H1 (cell line): Measurements from ENCODE around the gene NEURL1. TPM values are rescaled to one million over a fixed set of nuclear protein-coding genes. Genes with fewer than 3 reads are reported as not detected.

Experiments
- CTCF ChIA-PET: fragments of 300-600 bp; sonication (Branson Sonifier 250); formaldehyde crosslinking; loops from one replicate; lab custom pipeline; 2021; ENCODE audit not compliant: partially characterized antibody; lab: Charles Lee
- POLR2A ChIA-PET: fragments of 300-600 bp; sonication (Branson Sonifier 250); formaldehyde crosslinking; loops from one replicate; lab custom pipeline; 2021; ENCODE audit warnings: inconsistent platforms; ENCODE audit not compliant: partially characterized antibody; lab: Charles Lee
- DNase-seq, 2 experiments: peaks; one replicate each; pipeline versions ENCODE4 v3.0.0 to v3.0.0-alpha.2; 2010 to 2022; ENCODE audit warnings: low spot score in 2 of 2, low read depth in 1 of 2, mixed read lengths in 1 of 2
- FAIRE-seq: peaks from 2 replicates; lab custom pipeline; 2011; peaks lifted over from hg19 to GRCh38; lab: Jason Lieb, UNC
- H2AFZ ChIP-seq: 2 replicates; pipeline ENCODE4 v1.8.1; 2012; ENCODE audit warnings: low read length, inconsistent platforms
- H2AK5ac ChIP-seq: 2 replicates; pipeline ENCODE4 v1.6.1; 2013; ENCODE audit warnings: low read depth, low read length
- H2BK120ac ChIP-seq: replicated peaks from 2 replicates; pipeline ENCODE3; 2013; ENCODE audit warnings: low read depth, low read length, inconsistent platforms
- H2BK12ac ChIP-seq: 2 replicates; pipeline ENCODE4 v1.6.1; 2013; ENCODE audit warnings: low read depth, low read length
- H2BK15ac ChIP-seq: 2 replicates; pipeline ENCODE4 v1.6.1; 2013; ENCODE audit warnings: low read length
- H2BK20ac ChIP-seq: 2 replicates; pipeline ENCODE4 v1.6.1; 2013; ENCODE audit warnings: low read length
- H2BK5ac ChIP-seq: 2 replicates; pipeline ENCODE4 v1.6.1; 2013; ENCODE audit warnings: low read depth, low read length
- H3K14ac ChIP-seq: 2 replicates; pipeline ENCODE4 v1.6.1; 2013; ENCODE audit warnings: inconsistent platforms; ENCODE audit not compliant: insufficient read length
- H3K18ac ChIP-seq: 2 replicates; pipeline ENCODE4 v1.6.1; 2013; ENCODE audit warnings: low read length; ENCODE audit errors: extremely low read depth
- H3K23ac ChIP-seq: 2 replicates; pipeline ENCODE4 v1.6.1; 2013; ENCODE audit warnings: inconsistent platforms; ENCODE audit not compliant: insufficient read length
- H3K23me2 ChIP-seq: 2 replicates; pipeline ENCODE4 v1.6.1; 2013; ENCODE audit warnings: low read depth, low read length
- H3K27ac ChIP-seq: 2 replicates; pipeline ENCODE4 v1.6.1; 2011; ENCODE audit warnings: low read depth, low read length, inconsistent platforms
- H3K27me3 ChIP-seq, 4 experiments: replicated peaks in 1 of 4; 1 replicate in 1 of 4; 2 replicates in 3 of 4; pipeline versions ENCODE4 v1.6.1 to v1.8.1; 2011 to 2013; ENCODE audit warnings: low read length in 3 of 4, mild to moderate bottlenecking in 3 of 4, inconsistent platforms in 2 of 4, mixed read lengths in 2 of 4, moderate library complexity in 1 of 4; ENCODE audit not compliant: control insufficient read depth in 3 of 4, insufficient read depth in 3 of 4; ENCODE audit errors: extremely low read depth in 1 of 4
- H3K36me3 ChIP-seq, 4 experiments: 2 replicates each; pipeline versions ENCODE4 v1.6.1 to v1.8.1; 2011 to 2013; ENCODE audit warnings: mild to moderate bottlenecking in 4 of 4, low read length in 3 of 4, moderate library complexity in 2 of 4, control low read depth in 1 of 4, inconsistent platforms in 1 of 4; ENCODE audit not compliant: insufficient read depth in 4 of 4, control insufficient read depth in 2 of 4
- H3K4ac ChIP-seq: replicated peaks from 2 replicates; pipeline ENCODE3; 2013; ENCODE audit warnings: low read length, low read depth, mixed read lengths, inconsistent platforms; ENCODE audit not compliant: insufficient read length
- H3K4me1 ChIP-seq, 4 experiments: replicated peaks in 1 of 4; 1 replicate in 1 of 4; 2 replicates in 3 of 4; pipeline versions ENCODE4 v1.6.1 to v1.8.1; 2011 to 2013; ENCODE audit warnings: low read length in 3 of 4, inconsistent platforms in 2 of 4, mixed read lengths in 1 of 4; ENCODE audit not compliant: insufficient read depth in 4 of 4, control insufficient read depth in 3 of 4
- H3K4me2 ChIP-seq, 2 experiments: 2 replicates each; pipeline versions ENCODE4 v1.6.1 to v1.8.1; 2011 to 2013; ENCODE audit warnings: low read depth in 2 of 2, low read length in 2 of 2, control low read depth in 1 of 2, inconsistent platforms in 1 of 2, mild to moderate bottlenecking in 1 of 2; ENCODE audit not compliant: insufficient read depth in 1 of 2
- H3K4me3 ChIP-seq, 4 experiments: fragments of 200-600, 300-600 bp in 1 of 4; sonication (generic), shearing (Covaris generic), sonication (Bioruptor Twin) in 1 of 4; 2 replicates each; pipeline versions ENCODE4 v1.5.1 to v1.8.1; 2011 to 2016; ENCODE audit warnings: low read length in 4 of 4, low read depth in 3 of 4, control low read depth in 2 of 4, inconsistent platforms in 2 of 4, mild to moderate bottlenecking in 2 of 4, mixed read lengths in 1 of 4, moderate library complexity in 1 of 4; ENCODE audit not compliant: insufficient read depth in 2 of 4; ENCODE audit errors: extremely low read depth in 1 of 4
- H3K56ac ChIP-seq: replicated peaks from 2 replicates; pipeline ENCODE3; 2013; ENCODE audit warnings: low read depth, mild to moderate bottlenecking, mixed read lengths, low read length, inconsistent platforms; ENCODE audit not compliant: insufficient read length
- H3K79me1 ChIP-seq: 2 replicates; pipeline ENCODE4 v1.6.1; 2013; ENCODE audit warnings: low read depth, low read length, control low read depth
- H3K79me2 ChIP-seq, 2 experiments: 2 replicates each; pipeline versions ENCODE4 v1.6.1 to v1.8.1; 2012 to 2013; ENCODE audit warnings: low read length in 2 of 2, mild to moderate bottlenecking in 2 of 2, inconsistent platforms in 1 of 2; ENCODE audit not compliant: insufficient read depth in 2 of 2, control insufficient read depth in 1 of 2
- H3K9ac ChIP-seq, 4 experiments: replicated peaks in 1 of 4; 1 replicate in 1 of 4; 2 replicates in 3 of 4; pipeline versions ENCODE4 v1.6.1 to v1.8.1; 2011 to 2013; ENCODE audit warnings: low read depth in 3 of 4, low read length in 3 of 4, control low read depth in 2 of 4, mild to moderate bottlenecking in 2 of 4, moderate library complexity in 2 of 4, inconsistent platforms in 1 of 4; ENCODE audit errors: extremely low read depth in 1 of 4
- H3K9me3 ChIP-seq, 2 experiments: 2 replicates each; pipeline versions ENCODE4 v1.6.1 to v1.8.1; 2012 to 2013; ENCODE audit warnings: mild to moderate bottlenecking in 2 of 2, moderate library complexity in 2 of 2, control low read depth in 1 of 2, inconsistent platforms in 1 of 2, low read depth in 1 of 2, low read length in 1 of 2, mixed read lengths in 1 of 2; ENCODE audit not compliant: insufficient read depth in 2 of 2
- H4K20me1 ChIP-seq, 2 experiments: replicated peaks in 1 of 2; 2 replicates each; pipeline versions ENCODE3 to v1.8.1; 2011 to 2013; ENCODE audit warnings: inconsistent platforms in 2 of 2, low read length in 2 of 2, mild to moderate bottlenecking in 1 of 2; ENCODE audit not compliant: insufficient read depth in 2 of 2, control insufficient read depth in 1 of 2
- H4K5ac ChIP-seq: 2 replicates; pipeline ENCODE4 v1.6.1; 2013; ENCODE audit warnings: low read length, low read depth, mixed read lengths, inconsistent platforms; ENCODE audit not compliant: insufficient read length
- H4K8ac ChIP-seq: 2 replicates; pipeline ENCODE4 v1.8.0; 2013; ENCODE audit warnings: mild to moderate bottlenecking, moderate library complexity, low read length, inconsistent platforms; ENCODE audit not compliant: insufficient read depth; ENCODE audit errors: extremely low read depth
- H4K91ac ChIP-seq: replicated peaks from 2 replicates; pipeline ENCODE3; 2013; ENCODE audit warnings: low read length, mixed read lengths, inconsistent platforms; ENCODE audit not compliant: insufficient read length
- ASH2L ChIP-seq: fragments of 200-600, 300-600 bp; sonication (generic); IDR thresholded peaks from one replicate; pipeline ENCODE4 v1.7.1; 2017; ENCODE audit warnings: low read length
- WGBS, 2 experiments: shearing (Covaris generic) in 1 of 2; methylation state at CpG; one replicate each; pipeline versions ENCODE4 v1.1.6 to v1.1.7; 2013 to 2015; ENCODE audit warnings: low lambda C conversion rate in 2 of 2, mixed read lengths in 2 of 2, inconsistent platforms in 1 of 2, low coverage in 1 of 2, missing lambda C conversion rate in 1 of 2; ENCODE audit not compliant: insufficient replicate concordance in 2 of 2, insufficient coverage in 1 of 2, insufficient read length in 1 of 2; ENCODE audit errors: extremely low coverage in 1 of 2, missing lambda C conversion rate in 1 of 2; 5-methylcytosine and 5-hydroxymethylcytosine counted together
- polyA plus RNA-seq, 7 experiments: library from polyadenylated mRNA; depleted of rRNA in 3 of 7; stranded (reverse) in 5 of 7; unstranded in 2 of 7; fragments of >200 nt in 5 of 7; fragments of 200-250 nt in 2 of 7; gene quantifications; 1 replicate in 5 of 7; 2 replicates in 1 of 7; 4 replicates in 1 of 7; pipeline versions ENCODE4 v1.2.1 to v1.2.3, GENCODE V29; 2011 to 2013; ENCODE audit warnings: missing spikeins in 2 of 7, mixed read lengths in 2 of 7
- total RNA-seq: library from RNA; stranded (reverse); fragmentation: NEBNext Ultra II Directional; extraction: Animal tissue kit (Norgen Biotek cat#: 25700); gene quantifications from 2 replicates; pipeline ENCODE4 v1.2.1, GENCODE V29; 2021

The NEURL1 gene
- total and polyA plus RNA-seq, 2 of the 8 experiments (the other 6 are each of a cell fraction or from before 2014, with no cell fraction given): 0.54 to 0.58 TPM

GRCh38 chr10:103506061-103506460, 12.6 kb downstream of the NEURL1 start:
- Histone ChIP-seq H3K4me3 (no peak overlapping the region), H2AK5ac (no peak overlapping the region), H3K27ac (no peak overlapping the region), H3K23me2 (no peaks in the 10 kb centered on the region), H3K79me2 (no peaks in the 10 kb centered on the region), H3K9ac (no peak overlapping the region), H4K8ac (no peak overlapping the region), H3K36me3 (no peaks in the 10 kb centered on the region), H2BK120ac (no peak overlapping the region), H3K14ac (no peak overlapping the region), H3K4me2 (no peak overlapping the region), H3K56ac (no peak overlapping the region), H3K27me3 (no peaks in the 10 kb centered on the region), H2BK12ac (0 out of 2 replicates have a peak overlapping the region, but pooled peaks have one; percentile 17), H3K4me1 (no peaks in the 10 kb centered on the region; a peak in 2 of 7 replicates), H4K5ac (no peak overlapping the region), H4K20me1 (no peaks in the 10 kb centered on the region), H3K4ac (no peak overlapping the region), H3K23ac (no peak overlapping the region), H3K9me3 (no peaks in the 10 kb centered on the region), H2BK5ac (no peak overlapping the region; the same call in 1 of the 2 replicates), H3K79me1 (no peaks in the 10 kb centered on the region), H2BK20ac (no peak overlapping the region), H2AFZ (no peak overlapping the region), H2BK15ac (0 out of 2 replicates have a peak overlapping the region, but pooled peaks have one; percentile 53), H4K91ac (no peak overlapping the region), H3K18ac (no peak overlapping the region)
- DNase-seq: no peak
- ChIA-PET POLR2A (interaction anchor here (1.1 kb wide), 1 partner anchor 29 kb away, joined by 3 read pairs; no protein-coding TSS in a partner anchor), CTCF (interaction anchor here (0.9 to 2.1 kb wide), 6 partner anchors 10 to 87 kb away, joined by 3 to 13 read pairs (median 5); no protein-coding TSS in a partner anchor)
- FAIRE-seq: no peak
- 89% methylated on average over 4 of the region's 4 CpGs; no CpG with 5 or more reads in 1 of the 2 experiments for WGBS, 2 experiments
- TF ChIP-seq ASH2L: no peak
